ENCODE data around the gene SLF2. TPM values are rescaled to one million over a fixed set of nuclear protein-coding genes. Genes with fewer than 3 reads are reported as not detected.

The SLF2 gene
- total and polyA plus RNA-seq, 2 of the 8 experiments (the other 6 are each of a cell fraction or from before 2014, with no cell fraction given): 5.5 to 20.9 TPM

DNA sequence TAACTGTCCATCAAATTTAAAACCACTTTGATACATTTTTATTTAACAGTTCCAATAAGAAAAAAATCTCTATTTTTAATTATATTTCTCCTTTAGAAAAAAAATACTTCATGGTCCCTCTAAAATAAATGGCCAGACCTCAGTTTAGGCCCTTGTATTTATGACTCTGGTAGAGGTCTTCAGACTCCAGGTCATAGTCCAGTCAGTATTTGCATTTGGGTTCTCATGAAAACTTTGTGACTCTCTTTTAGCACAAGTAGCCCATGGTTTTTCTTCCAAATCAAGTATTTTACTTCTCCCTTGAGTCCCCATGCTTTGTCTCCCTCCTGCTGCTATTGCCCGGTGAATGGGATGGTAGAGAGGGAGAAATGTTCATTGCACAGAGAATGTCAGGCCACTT, 51.1 kb downstream of the SLF2 start (continued):
- no peak for TF ChIP-seq EP300 (IDR thresholded peaks at IDR 0.05; ENCODE audit: borderline replicate concordance in 1 of 2, low read depth in 2 of 2, low read length in 2 of 2)
